ENCODE measurements around the gene CMIP.

Gene CMIP

GRCh38 chr16:81623365-81624102 lies 178.9 kb downstream of the CMIP start:
- no peak overlapping the region for H3K4me3 ChIP-seq (ENCODE audit: low read depth, low read length)
- TF ChIP-seq CTCF (IDR thresholded peaks at IDR 0.05; ENCODE audit: low read depth, low read length, missing control alignments): peak; percentile 60
- DNase-seq (ENCODE audit: low read depth): peak; percentile 34

GRCh38 chr16:81624403-81624759 lies 179.8 kb downstream of the CMIP start:
- H3K4me3 ChIP-seq (ENCODE audit: low read depth, low read length): no peak overlapping the region
- DNase-seq (ENCODE audit: low read depth): no peak
- no peak for TF ChIP-seq CTCF (IDR thresholded peaks at IDR 0.05; ENCODE audit: low read depth, low read length, missing control alignments)

GRCh38 chr16:81624760-81625543 lies 180.3 kb downstream of the CMIP start:
- no peak for DNase-seq (ENCODE audit: low read depth)
- H3K4me3 ChIP-seq (ENCODE audit: low read depth, low read length): no peak overlapping the region
- TF ChIP-seq CTCF (IDR thresholded peaks at IDR 0.05; ENCODE audit: low read depth, low read length, missing control alignments): no peak

- no peak for TF ChIP-seq CTCF (IDR thresholded peaks at IDR 0.05; ENCODE audit: low read depth, low read length, missing control alignments)
- DNase-seq (ENCODE audit: low read depth): no peak
- H3K4me3 ChIP-seq (ENCODE audit: low read depth, low read length): peak overlapping the region; percentile 4; the same call in 1 of the 2 replicates
Measured at GRCh38 chr16:81625544-81626153, 181.0 kb downstream of the CMIP start.

- no peak for DNase-seq (ENCODE audit: low read depth)
- TF ChIP-seq CTCF (IDR thresholded peaks at IDR 0.05; ENCODE audit: low read depth, low read length, missing control alignments): no peak
- peak overlapping the region; percentile 4; the same call in 1 of the 2 replicates for H3K4me3 ChIP-seq (ENCODE audit: low read depth, low read length)
Measured at GRCh38 chr16:81626181-81626674, 181.6 kb downstream of the CMIP start.

GRCh38 chr16:81627024-81627423 lies 182.4 kb downstream of the CMIP start:
- no peak for DNase-seq (ENCODE audit: low read depth)
- no peak for TF ChIP-seq CTCF (IDR thresholded peaks at IDR 0.05; ENCODE audit: low read depth, low read length, missing control alignments)
- no peak overlapping the region for H3K4me3 ChIP-seq (ENCODE audit: low read depth, low read length)

Measured in GM12864 (cell line).